OCI-LY3 (cell line): ENCODE measurements around the gene CDKN1B.

Experiments used
- H2AFZ ChIP-seq: fragments of 200-600, 300-600 bp; shearing (Covaris generic); 2 replicates; pipeline ENCODE4 v1.6.0; 2014; ENCODE audit warnings: antibody characterized with exemption, low read depth, low read length
- H3K27ac ChIP-seq: fragments of 200-600, 300-600 bp; sonication (generic); 2 replicates; pipeline ENCODE4 v1.5.1; 2014; ENCODE audit warnings: mild to moderate bottlenecking, low read length, moderate library complexity, mixed read lengths
- H3K27me3 ChIP-seq: fragments of 200-600, 300-600 bp; sonication (generic); 2 replicates; pipeline ENCODE4 v1.6.1; 2014; ENCODE audit warnings: low read depth, low read length, mixed read lengths
- H3K36me3 ChIP-seq: fragments of 200-600, 300-600 bp; sonication (generic); replicated peaks from 2 replicates; pipeline ENCODE3; 2014; ENCODE audit warnings: low read depth, low read length, mixed read lengths
- H3K4me1 ChIP-seq: fragments of 300-600, 200-600 bp; sonication (generic); 2 replicates; pipeline ENCODE4 v1.6.1; 2014; ENCODE audit warnings: low read length, mixed read lengths
- H3K4me2 ChIP-seq: fragments of 200-600, 300-600 bp; sonication (generic); 2 replicates; pipeline ENCODE4 v1.6.1; 2014; ENCODE audit warnings: low read length, mixed read lengths
- H3K4me3 ChIP-seq: fragments of 300-600, 200-600 bp; sonication (generic); 2 replicates; pipeline ENCODE4 v1.5.1; 2014; ENCODE audit warnings: antibody characterized with exemption, mild to moderate bottlenecking, low read length, moderate library complexity
- H3K79me2 ChIP-seq: fragments of 300-600, 200-600 bp; shearing (Covaris generic); 2 replicates; pipeline ENCODE4 v1.6.1; 2014; ENCODE audit warnings: mild to moderate bottlenecking, low read length, mixed read lengths
- H3K9ac ChIP-seq: fragments of 300-600, 200-600 bp; shearing (Covaris generic); 2 replicates; pipeline ENCODE4 v1.6.0; 2014; ENCODE audit warnings: mild to moderate bottlenecking, low read length, moderate library complexity
- H3K9me3 ChIP-seq: fragments of 200-600, 300-600 bp; shearing (Covaris generic); 2 replicates; pipeline ENCODE4 v1.6.1; 2014; ENCODE audit warnings: low read length, mixed read lengths; ENCODE audit not compliant: insufficient read depth
- H4K20me1 ChIP-seq: fragments of 200-600, 300-600 bp; sonication (generic); 2 replicates; pipeline ENCODE4 v1.6.1; 2016; ENCODE audit warnings: low read length, mixed read lengths; ENCODE audit not compliant: insufficient read depth
- EZH2phosphoT487 ChIP-seq: fragments of 200-600 bp; shearing (Covaris generic); IDR thresholded peaks from 2 replicates; pipeline ENCODE4 v1.6.1; 2018; ENCODE audit warnings: antibody characterized with exemption, mixed run types, low read depth
- TF ChIP-seq, protein P1 (sequence below): fragments of 200-600, 300-600 bp; sonication (generic); IDR thresholded peaks from 2 replicates; pipeline ENCODE4 v1.5.1; 2014; ENCODE audit warnings: antibody characterized with exemption, low read length, low read depth

Gene CDKN1B

DNA sequence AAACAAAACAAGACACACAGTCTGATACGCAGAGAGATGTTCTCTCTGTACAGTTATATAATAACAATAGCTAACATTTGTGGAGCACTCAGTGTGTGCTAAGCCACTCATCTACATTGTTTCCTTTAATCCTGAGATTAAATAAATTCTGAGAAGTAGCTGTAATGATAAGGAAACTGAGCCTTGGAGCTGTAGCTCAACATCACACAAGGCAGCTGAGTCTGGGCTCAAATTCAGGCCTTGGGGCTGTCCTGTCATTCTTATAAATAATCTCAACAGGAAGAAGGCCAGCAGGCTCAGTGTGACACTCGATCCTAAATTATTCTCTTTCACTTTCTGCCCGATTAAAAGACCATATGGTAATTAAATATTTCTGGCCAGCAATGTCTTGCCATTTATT, 24.5 kb downstream of the CDKN1B start:
- Histone ChIP-seq H3K4me1 (peaks cover 7% of the 10 kb centered on the region), H3K27me3 (no peaks in the 10 kb centered on the region), H4K20me1 (no peaks in the 10 kb centered on the region), H3K36me3 (no peaks in the 10 kb centered on the region), H3K4me3 (no peak overlapping the region), H3K27ac (no peak overlapping the region), H3K9me3 (no peaks in the 10 kb centered on the region), H3K79me2 (no peaks in the 10 kb centered on the region), H3K9ac (no peak overlapping the region), H3K4me2 (no peak overlapping the region), H2AFZ (no peak overlapping the region)
- TF ChIP-seq, protein P1, sequence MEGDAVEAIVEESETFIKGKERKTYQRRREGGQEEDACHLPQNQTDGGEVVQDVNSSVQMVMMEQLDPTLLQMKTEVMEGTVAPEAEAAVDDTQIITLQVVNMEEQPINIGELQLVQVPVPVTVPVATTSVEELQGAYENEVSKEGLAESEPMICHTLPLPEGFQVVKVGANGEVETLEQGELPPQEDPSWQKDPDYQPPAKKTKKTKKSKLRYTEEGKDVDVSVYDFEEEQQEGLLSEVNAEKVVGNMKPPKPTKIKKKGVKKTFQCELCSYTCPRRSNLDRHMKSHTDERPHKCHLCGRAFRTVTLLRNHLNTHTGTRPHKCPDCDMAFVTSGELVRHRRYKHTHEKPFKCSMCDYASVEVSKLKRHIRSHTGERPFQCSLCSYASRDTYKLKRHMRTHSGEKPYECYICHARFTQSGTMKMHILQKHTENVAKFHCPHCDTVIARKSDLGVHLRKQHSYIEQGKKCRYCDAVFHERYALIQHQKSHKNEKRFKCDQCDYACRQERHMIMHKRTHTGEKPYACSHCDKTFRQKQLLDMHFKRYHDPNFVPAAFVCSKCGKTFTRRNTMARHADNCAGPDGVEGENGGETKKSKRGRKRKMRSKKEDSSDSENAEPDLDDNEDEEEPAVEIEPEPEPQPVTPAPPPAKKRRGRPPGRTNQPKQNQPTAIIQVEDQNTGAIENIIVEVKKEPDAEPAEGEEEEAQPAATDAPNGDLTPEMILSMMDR = no peak
- TF ChIP-seq EZH2phosphoT487 = no peak

DNA sequence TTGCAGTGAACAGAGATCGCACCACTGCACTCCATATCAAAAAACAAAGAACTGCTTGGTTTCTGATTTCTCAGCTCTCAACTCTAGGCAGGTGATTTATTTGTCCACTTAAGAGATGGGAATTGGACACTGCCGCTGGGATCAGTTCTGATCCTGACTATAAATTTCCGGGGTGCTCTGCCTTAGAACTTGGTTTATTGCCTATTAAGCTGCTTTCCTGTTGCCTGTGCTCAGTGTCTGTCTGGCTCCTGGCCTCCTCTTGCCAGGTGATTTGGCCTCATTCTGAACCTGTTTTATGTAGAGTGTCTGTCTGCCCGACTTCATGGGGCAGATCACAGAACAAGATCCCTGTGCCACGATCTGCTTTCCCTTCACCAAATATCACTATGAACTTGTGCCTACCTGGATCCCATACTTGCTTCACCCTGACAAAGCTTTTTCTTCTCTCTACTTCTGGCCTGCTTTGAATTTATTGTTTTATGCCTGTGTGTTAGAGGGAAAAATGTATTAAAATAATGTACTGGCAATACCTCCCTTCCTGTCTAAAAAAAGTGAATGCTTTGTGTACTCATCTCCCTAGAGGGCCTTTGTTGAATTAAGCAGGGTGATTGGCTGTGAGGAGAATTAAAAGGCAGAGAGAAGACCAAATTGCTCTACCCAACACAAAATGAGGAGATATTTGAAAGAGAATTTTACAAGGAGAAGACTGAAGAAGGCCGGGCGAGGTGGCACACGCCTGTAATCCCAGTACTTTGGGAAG, 27.6 kb downstream of the CDKN1B start:
- no peak overlapping the region for H3K9ac ChIP-seq
- H3K9me3 ChIP-seq = no peaks in the 10 kb centered on the region
- H3K4me2 ChIP-seq = no peak overlapping the region
- no peak overlapping the region for H2AFZ ChIP-seq
- H3K4me1 ChIP-seq = no peaks in the 10 kb centered on the region
- H3K79me2 ChIP-seq = no peaks in the 10 kb centered on the region
- no peak overlapping the region for H3K27ac ChIP-seq
- no peak overlapping the region for H3K4me3 ChIP-seq
- TF ChIP-seq, protein P1 = no peak
- TF ChIP-seq EZH2phosphoT487 = no peak
- H3K27me3 ChIP-seq = no peaks in the 10 kb centered on the region
- no peaks in the 10 kb centered on the region for H3K36me3 ChIP-seq
- H4K20me1 ChIP-seq = no peaks in the 10 kb centered on the region

DNA sequence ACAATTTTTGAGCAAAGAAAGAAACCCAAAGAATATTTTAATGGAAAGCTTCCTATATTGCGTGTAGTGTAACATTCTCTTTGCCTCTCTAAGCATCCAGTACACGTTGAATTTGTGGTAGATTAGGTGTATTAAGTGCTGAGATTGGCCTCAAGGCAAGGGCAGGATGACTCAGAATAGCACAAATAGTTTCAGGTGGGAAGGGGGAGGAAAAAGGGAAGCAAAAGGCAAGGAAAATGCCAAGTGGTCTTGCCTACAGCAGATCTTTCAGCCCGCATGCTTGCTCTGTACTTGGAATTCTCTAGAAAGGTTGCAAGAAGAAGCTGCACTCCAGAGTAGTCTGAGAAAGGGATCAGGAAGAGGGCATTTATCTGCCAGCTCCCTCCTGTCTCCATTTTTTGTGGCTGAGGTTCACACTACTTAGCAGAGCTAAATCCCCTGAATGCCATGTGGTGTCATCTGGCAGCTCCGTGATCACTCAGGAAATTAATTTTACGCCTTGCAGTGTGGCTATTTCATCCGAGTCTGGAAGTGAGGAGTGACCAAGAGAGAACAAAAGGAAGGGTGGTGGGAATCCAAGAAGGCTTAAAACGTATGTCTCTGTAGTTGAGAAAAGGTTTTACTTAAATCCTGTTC, 28.5 kb downstream of the CDKN1B start:
- H2AFZ ChIP-seq = no peak overlapping the region
- TF ChIP-seq EZH2phosphoT487 = no peak
- TF ChIP-seq, protein P1 = no peak
- H3K4me1 ChIP-seq = no peaks in the 10 kb centered on the region
- H3K4me3 ChIP-seq = no peak overlapping the region
- no peak overlapping the region for H3K9ac ChIP-seq
- no peaks in the 10 kb centered on the region for H3K79me2 ChIP-seq
- H3K27me3 ChIP-seq = no peaks in the 10 kb centered on the region
- no peaks in the 10 kb centered on the region for H3K9me3 ChIP-seq
- H3K27ac ChIP-seq = no peak overlapping the region
- no peak overlapping the region for H3K4me2 ChIP-seq
- H3K36me3 ChIP-seq = no peaks in the 10 kb centered on the region
- no peaks in the 10 kb centered on the region for H4K20me1 ChIP-seq

DNA sequence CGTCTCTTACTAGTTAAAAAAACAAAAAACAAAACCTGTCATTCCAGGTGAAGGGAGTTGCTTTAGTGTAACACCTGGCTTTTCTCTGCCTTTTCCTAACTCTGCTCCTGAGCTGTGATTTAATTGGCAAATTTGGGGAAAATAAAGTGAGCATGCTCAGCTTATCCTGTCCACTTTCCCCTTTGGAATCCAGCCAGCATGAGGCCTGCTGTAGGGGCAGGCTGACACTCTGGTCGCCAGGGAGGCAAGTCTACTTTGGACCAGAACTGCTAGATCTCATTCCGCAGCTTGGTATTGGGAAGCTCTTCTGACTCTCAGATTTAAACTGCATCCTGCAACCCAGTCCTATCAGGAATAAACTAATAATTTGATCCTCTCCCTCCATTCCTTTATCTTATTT, 30.1 kb downstream of the CDKN1B start:
- Histone ChIP-seq H3K4me1 (no peaks in the 10 kb centered on the region), H3K27ac (no peak overlapping the region), H3K79me2 (no peaks in the 10 kb centered on the region), H3K9me3 (no peaks in the 10 kb centered on the region), H2AFZ (no peak overlapping the region), H3K4me2 (no peak overlapping the region), H3K4me3 (no peak overlapping the region), H3K9ac (no peak overlapping the region), H3K27me3 (no peaks in the 10 kb centered on the region), H3K36me3 (no peaks in the 10 kb centered on the region), H4K20me1 (no peaks in the 10 kb centered on the region)
- TF ChIP-seq, protein P1 = no peak
- no peak for TF ChIP-seq EZH2phosphoT487
